ENCODE measurements around the gene PTPA.
"Not testable (repeated sequence)": the region's sequence is repeated elsewhere in the genome, so short reads cannot be mapped to it uniquely, and the experiment has no call there.

GRCh38 chr9:129112526-129112925 lies 1.3 kb downstream of the PTPA start:
- not testable (repeated sequence) for TF ChIP-seq POLR2A, CTCF, POLR2AphosphoS5 (IDR thresholded peaks at IDR 0.05)
